Spleen (tissue), 11 donors: Measurements from ENCODE around the gene PIP5KL1. TPM values are rescaled to one million over a fixed set of nuclear protein-coding genes. Genes with fewer than 3 reads are reported as not detected.

ENCODE experiments used
- DNase-seq: peaks from one replicate; pipeline ENCODE4 v3.0.0-alpha.2; 2020
- H3K27ac ChIP-seq, 8 donors: fragments of 200-600 bp; sonication (generic) in 7 of 8; 1 replicate in 4 of 8; 2 replicates in 4 of 8; pipeline versions ENCODE4 v1.5.0 to v1.8.0; 2016 to 2021; ENCODE audit warnings: inconsistent platforms in 4 of 8, mild to moderate bottlenecking in 4 of 8, moderate library complexity in 1 of 8
- H3K27me3 ChIP-seq, 7 donors: fragments of 200-600 bp; sonication (generic) in 6 of 7; replicated peaks in 1 of 7; 1 replicate in 4 of 7; 2 replicates in 3 of 7; pipeline versions ENCODE4 v1.5.0 to v1.8.0; 2016 to 2021; ENCODE audit warnings: inconsistent platforms in 3 of 7, mild to moderate bottlenecking in 1 of 7
- H3K36me3 ChIP-seq, 6 donors: fragments of 200-600 bp; sonication (generic) in 5 of 6; 1 replicate in 4 of 6; 2 replicates in 2 of 6; pipeline versions ENCODE4 v1.5.0 to v1.8.0; 2016 to 2021; ENCODE audit warnings: inconsistent platforms in 2 of 6
- H3K4me1 ChIP-seq, 6 donors: fragments of 200-600 bp; sonication (generic) in 5 of 6; 1 replicate in 3 of 6; 2 replicates in 3 of 6; pipeline versions ENCODE4 v1.5.0 to v1.8.0; 2016 to 2021; ENCODE audit warnings: inconsistent platforms in 3 of 6
- H3K4me3 ChIP-seq, 8 donors: fragments of 200-600 bp; sonication (generic) in 7 of 8; 1 replicate in 4 of 8; 2 replicates in 4 of 8; pipeline versions ENCODE4 v1.5.0 to v1.8.0; 2016 to 2021; ENCODE audit warnings: inconsistent platforms in 4 of 8, mild to moderate bottlenecking in 4 of 8, moderate library complexity in 2 of 8
- H3K9me3 ChIP-seq, 8 donors: fragments of 200-600 bp; sonication (generic) in 7 of 8; 1 replicate in 4 of 8; 2 replicates in 4 of 8; pipeline versions ENCODE4 v1.5.0 to v1.8.0; 2016 to 2021; ENCODE audit warnings: inconsistent platforms in 4 of 8
- POLR2A ChIP-seq, 3 donors: fragments of 450-650 bp; IDR thresholded peaks; one replicate each; pipeline ENCODE4 v1.5.1; 2017; ENCODE audit warnings: antibody characterized with exemption in 3 of 3, mild to moderate bottlenecking in 1 of 3
- POLR2AphosphoS5 ChIP-seq, 3 donors: sonication (generic); formaldehyde crosslinking; IDR thresholded peaks; one replicate each; pipeline ENCODE4 v1.5.1; 2017; ENCODE audit warnings: antibody characterized with exemption in 3 of 3
- WGBS, 5 donors: extraction: QIAGEN DNeasy Blood & Tissue Kit in 3 of 5; methylation state at CpG; one replicate each; pipeline versions ENCODE4 v1.1.5 to v1.1.7; 2013 to 2018; 5-methylcytosine and 5-hydroxymethylcytosine counted together
- intact Hi-C: fragments of 100-400 bp; cut with DNase I; formaldehyde crosslinking; loops from one replicate; pipeline ENCODE4 v1.15.0; 2023; ENCODE audit warnings: low total_unique reads
- polyA plus RNA-seq, 3 donors: library from polyadenylated mRNA; stranded (reverse); fragments of 200-250 nt; gene quantifications; one replicate each; pipeline ENCODE4 v1.2.1, GENCODE V29; 2013
- total RNA-seq, 7 donors: library from RNA; depleted of rRNA in 3 of 7; stranded (reverse); fragments of >200 nt in 3 of 7; fragmentation: NEBNext Ultra II Directional in 4 of 7; extraction: Animal tissue kit (Norgen Biotek cat#: 25700) in 4 of 7; gene quantifications; one replicate each; pipeline versions ENCODE4 v1.1.0 to v1.2.1, GENCODE V29; 2016 to 2021
- TF ChIP-seq, protein P1 (sequence below), 11 experiments: fragments of 200-600 bp in 7 of 11; fragments of 450-650 bp in 4 of 11; sonication (generic) in 4 of 11; IDR thresholded peaks in 8 of 11; conservative IDR thresholded peaks in 3 of 11; 1 replicate in 7 of 11; 2 replicates in 4 of 11; pipeline versions ENCODE4 v1.4.0 to v1.8.0; 2016 to 2021; ENCODE audit warnings: antibody characterized with exemption in 11 of 11, inconsistent platforms in 4 of 11, mild to moderate bottlenecking in 1 of 11
- donor health status: healthy with polysubstance abuse.
- donor health status: DM: no; HTN: no; CAD: no; lungs with moderate emphysema.
- donor health status: DM: no; HTN: no; CAD: no.
- donor health status: Bipolar disorder and iron deficiency.
- donor health status: healthy.
- donor health status: DM: no; HTN: no; CAD: no.
- donor health status: DM: yes; HTN: yes; CAD: no.

The PIP5KL1 gene
- total and polyA plus RNA-seq, 10 donors: 0.13 to 3.6 (median 0.68) TPM; not detected in 2

DNA sequence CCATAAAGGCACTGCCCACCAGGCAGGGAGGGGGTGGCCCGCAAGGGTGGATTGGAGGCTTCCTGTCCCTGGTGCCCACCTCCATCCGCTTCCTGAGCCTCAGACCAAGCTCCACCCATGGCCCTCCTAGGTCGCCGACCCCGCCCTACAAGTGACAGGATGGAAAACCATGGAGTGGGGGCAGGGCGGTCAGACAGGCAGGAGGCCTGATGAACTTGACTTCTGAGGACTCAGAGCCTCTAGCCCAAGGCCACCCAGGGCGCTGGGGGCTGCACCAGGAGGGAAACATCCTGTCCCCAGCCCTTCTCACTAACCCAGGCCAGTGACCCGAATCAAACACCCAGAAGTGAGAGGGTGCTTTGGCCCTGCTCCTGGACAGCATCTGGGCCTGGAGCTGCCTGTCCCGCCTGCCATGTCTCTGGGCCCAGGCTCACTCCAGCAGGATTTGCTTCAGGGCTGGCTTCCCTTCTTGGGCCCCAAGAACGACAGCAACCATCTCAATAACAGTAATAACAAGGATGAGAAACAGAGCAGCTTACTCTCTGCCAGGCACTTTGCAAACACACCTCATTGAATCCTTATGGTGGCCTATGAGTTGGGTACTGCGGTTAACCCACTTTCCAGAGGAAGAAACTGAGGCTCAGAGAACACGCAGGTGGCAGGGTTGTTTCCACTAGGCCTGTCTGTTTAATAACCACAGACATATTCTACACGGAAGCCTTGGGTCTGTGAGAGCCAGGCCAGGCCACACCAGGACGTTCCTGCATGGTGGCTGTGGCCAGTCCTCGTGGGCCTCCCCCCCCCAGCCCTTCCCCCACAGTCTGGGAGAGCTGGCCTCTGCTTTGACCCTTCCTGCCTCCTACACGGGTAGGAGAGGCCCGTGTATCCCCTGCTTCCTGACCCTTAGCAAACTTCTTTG, 26.8 kb downstream of the PIP5KL1 start:
- TF ChIP-seq POLR2AphosphoS5 (IDR thresholded peaks at IDR 0.05) (peak; percentile 90 to 92 (median 92)), POLR2A (IDR thresholded peaks at IDR 0.05) (no peak)
- TF ChIP-seq, protein P1, sequence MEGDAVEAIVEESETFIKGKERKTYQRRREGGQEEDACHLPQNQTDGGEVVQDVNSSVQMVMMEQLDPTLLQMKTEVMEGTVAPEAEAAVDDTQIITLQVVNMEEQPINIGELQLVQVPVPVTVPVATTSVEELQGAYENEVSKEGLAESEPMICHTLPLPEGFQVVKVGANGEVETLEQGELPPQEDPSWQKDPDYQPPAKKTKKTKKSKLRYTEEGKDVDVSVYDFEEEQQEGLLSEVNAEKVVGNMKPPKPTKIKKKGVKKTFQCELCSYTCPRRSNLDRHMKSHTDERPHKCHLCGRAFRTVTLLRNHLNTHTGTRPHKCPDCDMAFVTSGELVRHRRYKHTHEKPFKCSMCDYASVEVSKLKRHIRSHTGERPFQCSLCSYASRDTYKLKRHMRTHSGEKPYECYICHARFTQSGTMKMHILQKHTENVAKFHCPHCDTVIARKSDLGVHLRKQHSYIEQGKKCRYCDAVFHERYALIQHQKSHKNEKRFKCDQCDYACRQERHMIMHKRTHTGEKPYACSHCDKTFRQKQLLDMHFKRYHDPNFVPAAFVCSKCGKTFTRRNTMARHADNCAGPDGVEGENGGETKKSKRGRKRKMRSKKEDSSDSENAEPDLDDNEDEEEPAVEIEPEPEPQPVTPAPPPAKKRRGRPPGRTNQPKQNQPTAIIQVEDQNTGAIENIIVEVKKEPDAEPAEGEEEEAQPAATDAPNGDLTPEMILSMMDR (IDR thresholded peaks at IDR 0.05 in 8 of 11, conservative IDR thresholded peaks at IDR 0.05 in 3 of 11): no peak
- Histone ChIP-seq H3K9me3 (no peaks in the 10 kb centered on the region), H3K4me1 (peaks cover 70 to 93% (median 84%) of the 10 kb centered on the region in 6 donors), H3K27me3 (no peaks in the 10 kb centered on the region), H3K36me3 (peaks cover 0 to 17% (median 12%) of the 10 kb centered on the region in 6 donors), H3K4me3 (peak overlapping the region in 6 of 8 donors; percentile 12 to 65 (median 30)), H3K27ac (peak overlapping the region; percentile 78 to 94 (median 91))
- 15 to 21% (median 18%) methylated on average over 14 to 17 of the region's 17 CpGs for WGBS, 5 donors
- intact Hi-C loops: no loop called here
- DNase-seq: peak; percentile 95

GRCh38 chr9:127899128-127899943, 31.2 kb downstream of the PIP5KL1 start, which contains the start of gene ST6GALNAC6:
Gene ST6GALNAC6 (minus strand): TSS chr9:127899603. CDS start chr9:127897981, 1,622 bp downstream.
- peak; percentile 94 for DNase-seq
- TF ChIP-seq POLR2AphosphoS5 (IDR thresholded peaks at IDR 0.05) (peak; percentile 41 to 67 (median 54)), POLR2A (IDR thresholded peaks at IDR 0.05) (no peak)
- TF ChIP-seq, protein P1 (IDR thresholded peaks at IDR 0.05 in 8 of 11, conservative IDR thresholded peaks at IDR 0.05 in 3 of 11): peak in 1 of 11 experiments; percentile 4
- H3K27ac ChIP-seq: peak within 1 kb of the TSS; percentile 66 to 92 (median 90)
- peaks cover 0 to 17% (median 7%) of the 10 kb centered on the region in 8 donors for H3K9me3 ChIP-seq
- no peaks in the 10 kb centered on the region for H3K27me3 ChIP-seq
- peaks cover 49 to 92% (median 81%) of the 10 kb centered on the region in 6 donors for H3K4me1 ChIP-seq
- WGBS, 5 donors: 0 to 2% (median 0%) methylated on average over 7 to 88 of the region's 89 CpGs
- H3K36me3 ChIP-seq: peaks cover 1 to 27% (median 20%) of the 10 kb centered on the region in 6 donors
- peak within 1 kb of the TSS; percentile 57 to 94 (median 78) for H3K4me3 ChIP-seq
- intact Hi-C loops: no loop called here

GRCh38 chr9:127898433-127899127, 32.0 kb downstream of the PIP5KL1 start:
- DNase-seq: peak; percentile 87
- Histone ChIP-seq H3K4me3 (peak overlapping the region; percentile 57 to 94 (median 78)), H3K27me3 (no peaks in the 10 kb centered on the region), H3K27ac (peak overlapping the region; percentile 61 to 92 (median 90)), H3K9me3 (peaks cover 0 to 25% (median 12%) of the 10 kb centered on the region in 8 donors), H3K36me3 (peaks cover 5 to 35% (median 27%) of the 10 kb centered on the region in 6 donors), H3K4me1 (peaks cover 42 to 91% (median 76%) of the 10 kb centered on the region in 6 donors)
- WGBS, 5 donors: 11 to 36% (median 22%) methylated on average over 15 to 32 of the region's 32 CpGs
- intact Hi-C loops: no loop called here
- peak; percentile 54 to 81 (median 75) for TF ChIP-seq POLR2AphosphoS5 (IDR thresholded peaks at IDR 0.05)
- TF ChIP-seq, protein P1 (IDR thresholded peaks at IDR 0.05 in 8 of 11, conservative IDR thresholded peaks at IDR 0.05 in 3 of 11): no peak
